H1 (cell line): ENCODE measurements around the gene ARHGAP24. TPM values are rescaled to one million over a fixed set of nuclear protein-coding genes. Genes with fewer than 3 reads are reported as not detected.

Experiments
- CTCF ChIA-PET: fragments of 300-600 bp; sonication (Branson Sonifier 250); formaldehyde crosslinking; loops from one replicate; lab custom pipeline; 2021; ENCODE audit not compliant: partially characterized antibody; lab: Charles Lee
- POLR2A ChIA-PET: fragments of 300-600 bp; sonication (Branson Sonifier 250); formaldehyde crosslinking; loops from one replicate; lab custom pipeline; 2021; ENCODE audit warnings: inconsistent platforms; ENCODE audit not compliant: partially characterized antibody; lab: Charles Lee
- DNase-seq, 2 experiments: peaks; one replicate each; pipeline versions ENCODE4 v3.0.0 to v3.0.0-alpha.2; 2010 to 2022; ENCODE audit warnings: low spot score in 2 of 2, low read depth in 1 of 2, mixed read lengths in 1 of 2
- FAIRE-seq: peaks from 2 replicates; lab custom pipeline; 2011; peaks lifted over from hg19 to GRCh38; lab: Jason Lieb, UNC
- H2AFZ ChIP-seq: 2 replicates; pipeline ENCODE4 v1.8.1; 2012; ENCODE audit warnings: low read length, inconsistent platforms
- H2AK5ac ChIP-seq: 2 replicates; pipeline ENCODE4 v1.6.1; 2013; ENCODE audit warnings: low read depth, low read length
- H2BK120ac ChIP-seq: replicated peaks from 2 replicates; pipeline ENCODE3; 2013; ENCODE audit warnings: low read depth, low read length, inconsistent platforms
- H2BK12ac ChIP-seq: 2 replicates; pipeline ENCODE4 v1.6.1; 2013; ENCODE audit warnings: low read depth, low read length
- H2BK15ac ChIP-seq: 2 replicates; pipeline ENCODE4 v1.6.1; 2013; ENCODE audit warnings: low read length
- H2BK20ac ChIP-seq: 2 replicates; pipeline ENCODE4 v1.6.1; 2013; ENCODE audit warnings: low read length
- H2BK5ac ChIP-seq: 2 replicates; pipeline ENCODE4 v1.6.1; 2013; ENCODE audit warnings: low read depth, low read length
- H3K14ac ChIP-seq: 2 replicates; pipeline ENCODE4 v1.6.1; 2013; ENCODE audit warnings: inconsistent platforms; ENCODE audit not compliant: insufficient read length
- H3K18ac ChIP-seq: 2 replicates; pipeline ENCODE4 v1.6.1; 2013; ENCODE audit warnings: low read length; ENCODE audit errors: extremely low read depth
- H3K23ac ChIP-seq: 2 replicates; pipeline ENCODE4 v1.6.1; 2013; ENCODE audit warnings: inconsistent platforms; ENCODE audit not compliant: insufficient read length
- H3K23me2 ChIP-seq: 2 replicates; pipeline ENCODE4 v1.6.1; 2013; ENCODE audit warnings: low read depth, low read length
- H3K27ac ChIP-seq: 2 replicates; pipeline ENCODE4 v1.6.1; 2011; ENCODE audit warnings: low read depth, low read length, inconsistent platforms
- H3K27me3 ChIP-seq, 4 experiments: replicated peaks in 1 of 4; 1 replicate in 1 of 4; 2 replicates in 3 of 4; pipeline versions ENCODE4 v1.6.1 to v1.8.1; 2011 to 2013; ENCODE audit warnings: low read length in 3 of 4, mild to moderate bottlenecking in 3 of 4, inconsistent platforms in 2 of 4, mixed read lengths in 2 of 4, moderate library complexity in 1 of 4; ENCODE audit not compliant: control insufficient read depth in 3 of 4, insufficient read depth in 3 of 4; ENCODE audit errors: extremely low read depth in 1 of 4
- H3K36me3 ChIP-seq, 4 experiments: 2 replicates each; pipeline versions ENCODE4 v1.6.1 to v1.8.1; 2011 to 2013; ENCODE audit warnings: mild to moderate bottlenecking in 4 of 4, low read length in 3 of 4, moderate library complexity in 2 of 4, control low read depth in 1 of 4, inconsistent platforms in 1 of 4; ENCODE audit not compliant: insufficient read depth in 4 of 4, control insufficient read depth in 2 of 4
- H3K4ac ChIP-seq: replicated peaks from 2 replicates; pipeline ENCODE3; 2013; ENCODE audit warnings: low read length, low read depth, mixed read lengths, inconsistent platforms; ENCODE audit not compliant: insufficient read length
- H3K4me1 ChIP-seq, 4 experiments: replicated peaks in 1 of 4; 1 replicate in 1 of 4; 2 replicates in 3 of 4; pipeline versions ENCODE4 v1.6.1 to v1.8.1; 2011 to 2013; ENCODE audit warnings: low read length in 3 of 4, inconsistent platforms in 2 of 4, mixed read lengths in 1 of 4; ENCODE audit not compliant: insufficient read depth in 4 of 4, control insufficient read depth in 3 of 4
- H3K4me2 ChIP-seq, 2 experiments: 2 replicates each; pipeline versions ENCODE4 v1.6.1 to v1.8.1; 2011 to 2013; ENCODE audit warnings: low read depth in 2 of 2, low read length in 2 of 2, control low read depth in 1 of 2, inconsistent platforms in 1 of 2, mild to moderate bottlenecking in 1 of 2; ENCODE audit not compliant: insufficient read depth in 1 of 2
- H3K4me3 ChIP-seq, 4 experiments: fragments of 200-600, 300-600 bp in 1 of 4; sonication (generic), shearing (Covaris generic), sonication (Bioruptor Twin) in 1 of 4; 2 replicates each; pipeline versions ENCODE4 v1.5.1 to v1.8.1; 2011 to 2016; ENCODE audit warnings: low read length in 4 of 4, low read depth in 3 of 4, control low read depth in 2 of 4, inconsistent platforms in 2 of 4, mild to moderate bottlenecking in 2 of 4, mixed read lengths in 1 of 4, moderate library complexity in 1 of 4; ENCODE audit not compliant: insufficient read depth in 2 of 4; ENCODE audit errors: extremely low read depth in 1 of 4
- H3K56ac ChIP-seq: replicated peaks from 2 replicates; pipeline ENCODE3; 2013; ENCODE audit warnings: low read depth, mild to moderate bottlenecking, mixed read lengths, low read length, inconsistent platforms; ENCODE audit not compliant: insufficient read length
- H3K79me1 ChIP-seq: 2 replicates; pipeline ENCODE4 v1.6.1; 2013; ENCODE audit warnings: low read depth, low read length, control low read depth
- H3K79me2 ChIP-seq, 2 experiments: 2 replicates each; pipeline versions ENCODE4 v1.6.1 to v1.8.1; 2012 to 2013; ENCODE audit warnings: low read length in 2 of 2, mild to moderate bottlenecking in 2 of 2, inconsistent platforms in 1 of 2; ENCODE audit not compliant: insufficient read depth in 2 of 2, control insufficient read depth in 1 of 2
- H3K9ac ChIP-seq, 4 experiments: replicated peaks in 1 of 4; 1 replicate in 1 of 4; 2 replicates in 3 of 4; pipeline versions ENCODE4 v1.6.1 to v1.8.1; 2011 to 2013; ENCODE audit warnings: low read depth in 3 of 4, low read length in 3 of 4, control low read depth in 2 of 4, mild to moderate bottlenecking in 2 of 4, moderate library complexity in 2 of 4, inconsistent platforms in 1 of 4; ENCODE audit errors: extremely low read depth in 1 of 4
- H3K9me3 ChIP-seq, 2 experiments: 2 replicates each; pipeline versions ENCODE4 v1.6.1 to v1.8.1; 2012 to 2013; ENCODE audit warnings: mild to moderate bottlenecking in 2 of 2, moderate library complexity in 2 of 2, control low read depth in 1 of 2, inconsistent platforms in 1 of 2, low read depth in 1 of 2, low read length in 1 of 2, mixed read lengths in 1 of 2; ENCODE audit not compliant: insufficient read depth in 2 of 2
- H4K20me1 ChIP-seq, 2 experiments: replicated peaks in 1 of 2; 2 replicates each; pipeline versions ENCODE3 to v1.8.1; 2011 to 2013; ENCODE audit warnings: inconsistent platforms in 2 of 2, low read length in 2 of 2, mild to moderate bottlenecking in 1 of 2; ENCODE audit not compliant: insufficient read depth in 2 of 2, control insufficient read depth in 1 of 2
- H4K5ac ChIP-seq: 2 replicates; pipeline ENCODE4 v1.6.1; 2013; ENCODE audit warnings: low read length, low read depth, mixed read lengths, inconsistent platforms; ENCODE audit not compliant: insufficient read length
- H4K8ac ChIP-seq: 2 replicates; pipeline ENCODE4 v1.8.0; 2013; ENCODE audit warnings: mild to moderate bottlenecking, moderate library complexity, low read length, inconsistent platforms; ENCODE audit not compliant: insufficient read depth; ENCODE audit errors: extremely low read depth
- H4K91ac ChIP-seq: replicated peaks from 2 replicates; pipeline ENCODE3; 2013; ENCODE audit warnings: low read length, mixed read lengths, inconsistent platforms; ENCODE audit not compliant: insufficient read length
- GABPA ChIP-seq: IDR thresholded peaks from 2 replicates; pipeline ENCODE4 v1.6.1; 2011; ENCODE audit warnings: mild to moderate bottlenecking, low read length, moderate library complexity, borderline replicate concordance; ENCODE audit not compliant: insufficient read depth
- POLR2A ChIP-seq, 2 experiments: IDR thresholded peaks; 1 replicate in 1 of 2; 2 replicates in 1 of 2; pipeline ENCODE4 v1.6.1; 2011; ENCODE audit warnings: low read depth in 2 of 2, low read length in 2 of 2, mild to moderate bottlenecking in 2 of 2; ENCODE audit errors: control extremely low read depth in 1 of 2
- POU5F1 ChIP-seq: IDR thresholded peaks from 2 replicates; pipeline ENCODE4 v1.6.1; 2011; ENCODE audit warnings: low read depth, mild to moderate bottlenecking, low read length, moderate library complexity
- RBBP5 ChIP-seq: IDR thresholded peaks from 2 replicates; pipeline ENCODE4 v1.7.1; 2012; ENCODE audit warnings: low read depth, mild to moderate bottlenecking, inconsistent platforms, low read length, moderate library complexity, borderline replicate concordance
- RXRA ChIP-seq: IDR thresholded peaks from 2 replicates; pipeline ENCODE4 v1.6.1; 2011; ENCODE audit warnings: low read depth, mild to moderate bottlenecking, low read length, moderate library complexity; ENCODE audit not compliant: insufficient read depth
- YY1 ChIP-seq: IDR thresholded peaks from 2 replicates; pipeline ENCODE4 v1.6.1; 2011; ENCODE audit warnings: low read depth, mild to moderate bottlenecking, low read length
- WGBS, 2 experiments: shearing (Covaris generic) in 1 of 2; methylation state at CpG; one replicate each; pipeline versions ENCODE4 v1.1.6 to v1.1.7; 2013 to 2015; ENCODE audit warnings: low lambda C conversion rate in 2 of 2, mixed read lengths in 2 of 2, inconsistent platforms in 1 of 2, low coverage in 1 of 2, missing lambda C conversion rate in 1 of 2; ENCODE audit not compliant: insufficient replicate concordance in 2 of 2, insufficient coverage in 1 of 2, insufficient read length in 1 of 2; ENCODE audit errors: extremely low coverage in 1 of 2, missing lambda C conversion rate in 1 of 2; 5-methylcytosine and 5-hydroxymethylcytosine counted together
- polyA plus RNA-seq, 7 experiments: library from polyadenylated mRNA; depleted of rRNA in 3 of 7; stranded (reverse) in 5 of 7; unstranded in 2 of 7; fragments of >200 nt in 5 of 7; fragments of 200-250 nt in 2 of 7; gene quantifications; 1 replicate in 5 of 7; 2 replicates in 1 of 7; 4 replicates in 1 of 7; pipeline versions ENCODE4 v1.2.1 to v1.2.3, GENCODE V29; 2011 to 2013; ENCODE audit warnings: missing spikeins in 2 of 7, mixed read lengths in 2 of 7
- total RNA-seq: library from RNA; stranded (reverse); fragmentation: NEBNext Ultra II Directional; extraction: Animal tissue kit (Norgen Biotek cat#: 25700); gene quantifications from 2 replicates; pipeline ENCODE4 v1.2.1, GENCODE V29; 2021
- TF ChIP-seq, protein P1 (sequence below): IDR thresholded peaks from 2 replicates; pipeline ENCODE4 v1.6.1; 2012; ENCODE audit warnings: low read length, inconsistent platforms
- TF ChIP-seq, protein P2 (sequence below): IDR thresholded peaks from 2 replicates; pipeline ENCODE4 v1.6.1; 2012; ENCODE audit warnings: inconsistent platforms

The ARHGAP24 gene
- total and polyA plus RNA-seq, 2 of the 8 experiments (the other 6 are each of a cell fraction or from before 2014, with no cell fraction given): 0.08 to 0.50 TPM

DNA sequence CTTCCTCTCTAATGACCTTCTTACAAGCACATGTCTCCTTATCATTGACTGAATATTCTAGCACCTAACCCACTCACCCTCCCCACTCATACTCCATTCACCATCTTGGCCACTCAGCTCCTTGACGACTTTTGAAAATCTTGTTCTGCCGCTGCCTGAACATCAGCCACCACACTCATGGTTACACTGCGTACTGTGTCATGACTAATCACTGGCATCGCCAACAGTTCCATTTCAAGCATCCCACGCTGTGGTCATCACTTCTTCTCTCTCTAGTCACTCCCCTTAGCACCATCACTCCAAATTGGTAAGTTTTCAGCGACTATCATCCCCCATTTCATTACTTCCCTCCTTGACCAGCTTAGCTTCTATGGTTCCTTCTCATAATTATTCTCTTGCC, 532.1 kb downstream of the ARHGAP24 start:
- H3K23ac ChIP-seq: no peak overlapping the region
- no peaks in the 10 kb centered on the region for H3K27me3 ChIP-seq
- WGBS, 2 experiments: 93% methylated on average over 6 of the region's 6 CpGs; no CpG with 5 or more reads in 1 of the 2 experiments
- FAIRE-seq: no peak
- no peaks in the 10 kb centered on the region for H3K36me3 ChIP-seq
- H4K5ac ChIP-seq: no peak overlapping the region
- H2AFZ ChIP-seq: no peak overlapping the region
- no peak overlapping the region for H3K9ac ChIP-seq
- H3K79me1 ChIP-seq: no peaks in the 10 kb centered on the region
- H3K14ac ChIP-seq: no peak overlapping the region
- no peak overlapping the region for H2BK5ac ChIP-seq
- H2BK12ac ChIP-seq: no peak overlapping the region
- no peak overlapping the region for H2BK15ac ChIP-seq
- H4K20me1 ChIP-seq: no peaks in the 10 kb centered on the region
- H3K27ac ChIP-seq: no peak overlapping the region
- CTCF ChIA-PET: interaction anchor here (1.5 kb wide), 1 partner anchor 12 kb away, joined by 3 read pairs; no protein-coding TSS in a partner anchor
- no peak overlapping the region for H3K4me2 ChIP-seq
- no peak overlapping the region for H3K4ac ChIP-seq
- no peaks in the 10 kb centered on the region for H3K79me2 ChIP-seq
- H2BK120ac ChIP-seq: no peak overlapping the region
- no peak overlapping the region for H3K56ac ChIP-seq
- no peak overlapping the region for H3K4me3 ChIP-seq
- DNase-seq: no peak
- H2BK20ac ChIP-seq: no peak overlapping the region
- POLR2A ChIA-PET: interaction anchor here (0.6 kb wide), 1 partner anchor 579 kb away, joined by 3 read pairs; no protein-coding TSS in a partner anchor
- H4K91ac ChIP-seq: no peak overlapping the region
- H3K4me1 ChIP-seq: no peaks in the 10 kb centered on the region
- no peak overlapping the region for H2AK5ac ChIP-seq
- no peaks in the 10 kb centered on the region for H3K23me2 ChIP-seq
- no peak overlapping the region for H4K8ac ChIP-seq
- H3K18ac ChIP-seq: no peak overlapping the region
- H3K9me3 ChIP-seq: no peaks in the 10 kb centered on the region
- TF ChIP-seq RBBP5: no peak
- TF ChIP-seq POU5F1: no peak
- TF ChIP-seq, protein P1, sequence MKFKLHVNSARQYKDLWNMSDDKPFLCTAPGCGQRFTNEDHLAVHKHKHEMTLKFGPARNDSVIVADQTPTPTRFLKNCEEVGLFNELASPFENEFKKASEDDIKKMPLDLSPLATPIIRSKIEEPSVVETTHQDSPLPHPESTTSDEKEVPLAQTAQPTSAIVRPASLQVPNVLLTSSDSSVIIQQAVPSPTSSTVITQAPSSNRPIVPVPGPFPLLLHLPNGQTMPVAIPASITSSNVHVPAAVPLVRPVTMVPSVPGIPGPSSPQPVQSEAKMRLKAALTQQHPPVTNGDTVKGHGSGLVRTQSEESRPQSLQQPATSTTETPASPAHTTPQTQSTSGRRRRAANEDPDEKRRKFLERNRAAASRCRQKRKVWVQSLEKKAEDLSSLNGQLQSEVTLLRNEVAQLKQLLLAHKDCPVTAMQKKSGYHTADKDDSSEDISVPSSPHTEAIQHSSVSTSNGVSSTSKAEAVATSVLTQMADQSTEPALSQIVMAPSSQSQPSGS: no peak
- no peak for TF ChIP-seq POLR2A (IDR thresholded peaks at IDR 0.05; ENCODE audit: control extremely low read depth in 1 of 2, low read depth in 2 of 2, low read length in 2 of 2)
- no peak for TF ChIP-seq GABPA
- TF ChIP-seq, protein P2, sequence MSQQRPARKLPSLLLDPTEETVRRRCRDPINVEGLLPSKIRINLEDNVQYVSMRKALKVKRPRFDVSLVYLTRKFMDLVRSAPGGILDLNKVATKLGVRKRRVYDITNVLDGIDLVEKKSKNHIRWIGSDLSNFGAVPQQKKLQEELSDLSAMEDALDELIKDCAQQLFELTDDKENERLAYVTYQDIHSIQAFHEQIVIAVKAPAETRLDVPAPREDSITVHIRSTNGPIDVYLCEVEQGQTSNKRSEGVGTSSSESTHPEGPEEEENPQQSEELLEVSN: no peak
- TF ChIP-seq RXRA: no peak
- TF ChIP-seq YY1: no peak
